Activated T-helper 1 cell treated with anti-CD3 and anti-CD28 coated beads, Interleukin-2, amount 50 U/mL, for 16 hours (primary cell): ENCODE measurements around the gene ATG10.
"Not testable (repeated sequence)": the region's sequence is repeated elsewhere in the genome, so short reads cannot be mapped to it uniquely, and the experiment has no call there.

ENCODE experiments used
- DNase-seq, 2 donors: peaks; one replicate each; pipeline ENCODE4 v3.0.0-alpha.2; 2020; ENCODE audit warnings: low read depth in 1 of 2, low spot score in 1 of 2

The ATG10 gene

DNA sequence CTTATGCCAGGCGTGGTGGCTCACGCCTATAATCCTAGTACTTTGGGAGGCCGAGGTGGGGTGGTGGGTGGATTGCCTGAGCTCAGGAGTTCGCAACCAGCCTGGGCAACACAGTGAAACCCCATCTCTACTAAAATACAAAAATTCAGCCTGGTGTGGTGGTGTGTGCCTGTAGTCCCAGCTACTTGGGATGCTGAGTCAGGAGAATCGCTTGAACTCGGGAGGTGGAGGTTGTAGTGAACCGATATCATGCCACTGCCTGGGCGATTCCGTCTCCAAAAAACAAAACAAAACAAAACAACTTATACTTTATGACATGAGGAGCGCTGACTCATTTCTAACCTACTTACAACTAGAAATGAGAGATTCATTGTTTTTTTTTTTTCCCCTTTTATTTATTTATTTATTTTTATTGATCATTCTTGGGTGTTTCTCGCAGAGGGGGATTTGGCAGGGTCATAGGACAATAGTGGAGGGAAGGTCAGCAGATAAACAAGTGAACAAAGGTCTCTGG is 10.4 kb downstream of the ATG10 start:
- not testable (repeated sequence) for DNase-seq

DNA sequence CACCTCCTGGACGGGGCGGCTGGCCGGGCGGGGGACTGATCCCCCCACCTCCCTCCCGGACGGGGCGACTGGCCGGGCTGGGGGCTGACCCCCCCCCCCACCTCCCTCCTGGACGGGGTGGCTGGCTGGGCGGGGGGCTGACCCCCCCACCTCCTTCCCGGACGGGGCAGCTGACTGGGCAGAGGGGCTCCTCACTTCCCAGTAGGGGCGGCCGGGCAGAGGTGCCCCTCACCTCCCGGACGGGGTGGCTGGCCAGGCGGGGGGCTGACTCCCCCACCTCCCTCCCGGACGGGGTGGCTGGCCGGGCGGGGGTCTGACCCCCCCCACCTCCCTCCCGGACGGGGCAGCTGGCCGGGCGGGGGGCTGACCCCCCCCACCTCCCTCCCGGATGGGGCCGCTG is 11.3 kb downstream of the ATG10 start:
- DNase-seq, result not testable (repeated sequence)

DNA sequence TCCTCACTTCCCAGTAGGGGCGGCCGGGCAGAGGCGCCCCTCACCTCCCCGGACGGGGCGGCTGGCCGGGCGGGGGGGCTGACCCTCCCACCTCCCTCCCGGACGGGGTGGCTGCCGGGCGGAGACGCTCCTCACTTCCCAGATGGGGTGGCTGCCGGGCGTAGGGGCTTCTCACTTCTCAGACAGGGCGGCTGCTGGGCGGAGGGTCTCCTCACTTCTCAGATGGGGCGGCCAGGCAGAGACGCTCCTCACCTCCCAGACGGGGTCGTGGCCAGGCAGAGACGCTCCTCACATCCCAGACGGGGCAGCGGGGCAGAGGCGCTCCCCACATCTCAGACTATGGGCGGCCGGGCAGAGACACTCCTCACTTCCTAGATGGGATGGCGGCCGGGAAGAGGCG is 11.7 kb downstream of the ATG10 start:
- not testable (repeated sequence) for DNase-seq

DNA sequence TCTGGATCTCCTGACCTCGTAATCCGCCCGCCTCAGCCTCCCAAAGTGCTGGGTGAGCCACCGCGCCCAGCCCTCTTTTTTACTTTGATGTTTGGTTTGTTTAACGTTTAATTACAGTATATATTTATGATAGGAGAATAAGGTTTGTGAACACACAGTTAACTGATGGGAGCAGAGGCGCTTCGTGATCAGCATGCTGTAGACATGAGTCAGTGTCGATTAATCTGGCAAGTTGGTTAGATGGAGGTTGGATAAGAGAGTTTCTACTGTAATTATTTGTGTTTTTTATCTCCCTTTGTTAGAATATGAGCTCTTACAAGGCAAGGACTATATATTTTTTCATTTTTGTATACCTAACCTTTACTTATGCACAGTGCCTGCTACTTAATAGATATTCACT is 14.3 kb downstream of the ATG10 start:
- DNase-seq, result no peak

GRCh38 chr5:81989204-81989603 is 17.4 kb downstream of the ATG10 start:
- no peak for DNase-seq

GRCh38 chr5:81994679-81995078 is 22.9 kb downstream of the ATG10 start:
- DNase-seq, result no peak

DNA sequence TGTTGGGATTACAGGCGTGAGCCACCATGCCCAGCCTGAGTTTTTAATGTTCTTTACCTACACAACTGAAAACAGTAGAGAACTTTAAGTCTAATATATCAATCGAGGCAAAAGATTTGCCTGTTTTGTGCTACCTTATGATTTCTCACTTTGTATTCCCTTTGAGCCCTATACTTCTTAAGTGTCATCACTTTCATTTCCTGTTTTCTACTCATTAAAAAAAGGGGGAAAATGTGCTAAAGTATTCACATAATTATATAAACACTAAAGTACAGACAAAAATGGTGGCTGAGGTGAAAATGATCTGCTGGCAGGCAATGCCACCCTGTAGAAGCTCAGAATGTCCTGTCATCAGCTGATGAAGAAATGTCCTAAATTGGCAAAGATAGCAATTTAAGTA is 23.6 kb downstream of the ATG10 start:
- no peak for DNase-seq

DNA sequence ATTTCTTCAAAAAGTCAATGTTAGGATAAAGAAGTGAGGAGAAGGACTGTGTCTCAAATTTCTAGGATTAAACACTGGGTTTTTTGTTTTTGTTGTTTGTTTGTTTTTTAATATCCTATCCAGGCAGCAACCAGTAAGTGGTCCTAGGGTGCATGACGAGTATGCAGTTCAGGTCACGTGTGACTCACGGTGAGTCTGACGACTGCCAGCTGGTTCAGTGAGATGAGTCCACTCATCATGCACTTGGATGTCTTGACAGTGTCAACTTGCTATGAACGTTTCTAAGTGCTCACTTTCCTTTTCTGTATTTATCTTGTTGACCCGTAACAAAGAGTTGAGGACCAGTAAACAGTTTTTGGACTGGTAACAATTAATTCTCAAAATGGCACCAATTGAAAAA is 32.7 kb downstream of the ATG10 start:
- no peak for DNase-seq

DNA sequence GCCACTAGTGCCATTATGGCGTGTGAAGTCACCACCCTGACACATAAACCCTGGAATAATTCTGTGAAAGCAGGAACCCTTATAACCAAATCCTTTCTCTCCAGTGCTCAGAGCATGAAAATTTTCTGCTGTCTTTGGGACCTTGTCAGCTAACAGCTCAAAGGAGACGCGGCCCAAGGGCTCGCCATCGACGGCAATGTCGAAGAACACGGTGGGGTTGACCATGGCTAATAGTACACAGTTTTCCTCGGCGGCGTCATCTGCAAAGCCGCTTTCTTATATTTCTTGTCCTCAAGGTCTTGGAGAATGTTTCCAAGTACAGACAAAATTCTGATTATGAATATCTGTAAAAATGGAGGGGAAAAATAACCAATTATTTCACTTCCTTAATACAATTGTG is 38.0 kb downstream of the ATG10 start:
- not testable (repeated sequence) for DNase-seq

DNA sequence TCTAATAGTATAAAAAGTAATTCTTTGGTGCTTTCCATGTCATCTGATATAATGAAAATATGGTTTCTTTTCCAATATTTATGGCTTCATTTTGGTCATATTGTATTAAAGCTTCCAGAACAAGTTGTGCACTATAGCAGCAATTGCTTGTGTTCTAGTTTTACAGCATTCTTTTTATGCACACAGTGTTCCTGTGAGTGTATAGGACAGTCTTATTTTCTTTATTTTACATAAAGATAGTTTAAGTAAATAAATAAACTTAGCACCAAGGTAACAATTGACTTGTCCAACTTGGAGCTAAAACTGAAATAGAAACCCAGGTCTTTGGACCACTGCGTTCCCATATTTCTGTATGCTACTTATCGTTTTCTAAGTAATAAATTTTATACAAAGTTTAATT is 38.9 kb downstream of the ATG10 start:
- no peak for DNase-seq

- no peak for DNase-seq
These were observed 39.9 kb downstream of the ATG10 start for GRCh38 chr5:82011761-82012160.

DNA sequence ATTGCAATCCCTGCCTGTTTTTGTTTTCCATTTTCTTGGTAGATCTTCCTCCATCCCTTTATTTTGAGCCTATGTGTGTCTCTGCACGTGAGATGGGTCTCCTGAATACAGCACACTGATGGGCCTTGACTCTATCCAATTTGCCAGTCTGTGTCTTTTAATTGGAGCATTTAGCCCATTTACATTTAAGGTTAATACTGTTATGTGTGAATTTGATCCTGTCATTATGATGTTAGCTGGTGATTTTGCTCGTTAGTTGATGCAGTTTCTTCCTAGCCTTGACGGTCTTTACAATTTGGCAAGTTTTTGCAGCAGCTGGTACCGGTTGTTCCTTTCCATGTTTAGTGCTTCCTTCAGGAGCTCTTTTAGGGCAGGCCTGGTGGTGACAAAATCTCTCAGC is 42.8 kb downstream of the ATG10 start:
- not testable (repeated sequence) for DNase-seq

GRCh38 chr5:82018462-82018861 is 46.6 kb downstream of the ATG10 start:
- DNase-seq, result no peak

DNA sequence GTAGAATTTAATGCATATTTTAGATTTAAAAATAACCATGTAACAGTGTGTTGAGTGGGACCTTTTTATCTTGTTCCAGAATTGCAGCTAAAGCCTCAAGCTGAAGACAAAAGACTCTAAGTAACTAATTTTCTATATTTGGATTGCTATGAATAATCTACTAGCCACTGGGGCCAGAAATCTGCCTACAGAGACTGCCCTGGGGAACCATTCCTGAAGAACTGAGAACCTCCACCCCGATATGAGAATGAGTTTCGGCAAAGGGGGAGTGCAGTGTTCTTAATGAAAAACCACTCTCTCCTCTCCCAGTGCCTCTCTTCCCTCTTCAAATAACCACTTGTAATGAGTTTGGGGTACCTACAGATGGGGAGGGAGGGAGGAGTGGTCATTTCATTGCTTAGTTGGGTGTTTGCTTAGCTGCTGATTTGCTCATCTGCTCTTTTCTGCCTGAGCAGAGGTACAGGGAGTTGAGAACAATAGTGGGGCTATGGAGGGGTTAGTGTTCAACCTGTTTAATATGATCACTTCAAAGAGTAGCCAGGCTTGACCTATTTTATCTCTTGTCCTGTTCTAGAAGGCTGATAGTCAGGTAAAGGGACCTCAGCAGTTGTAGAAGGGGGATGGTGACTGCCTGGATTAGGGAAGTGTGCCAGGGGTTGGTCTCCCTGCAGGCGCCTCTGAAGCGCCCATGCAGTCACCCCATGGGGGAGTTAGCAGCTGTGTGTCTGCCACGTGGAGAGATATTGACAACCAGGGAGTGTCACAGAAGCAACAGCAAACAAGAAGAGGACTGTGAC is 47.7 kb downstream of the ATG10 start:
- no peak for DNase-seq

- no peak for DNase-seq
These were observed 50.7 kb downstream of the ATG10 start for GRCh38 chr5:82022499-82022898.

DNA sequence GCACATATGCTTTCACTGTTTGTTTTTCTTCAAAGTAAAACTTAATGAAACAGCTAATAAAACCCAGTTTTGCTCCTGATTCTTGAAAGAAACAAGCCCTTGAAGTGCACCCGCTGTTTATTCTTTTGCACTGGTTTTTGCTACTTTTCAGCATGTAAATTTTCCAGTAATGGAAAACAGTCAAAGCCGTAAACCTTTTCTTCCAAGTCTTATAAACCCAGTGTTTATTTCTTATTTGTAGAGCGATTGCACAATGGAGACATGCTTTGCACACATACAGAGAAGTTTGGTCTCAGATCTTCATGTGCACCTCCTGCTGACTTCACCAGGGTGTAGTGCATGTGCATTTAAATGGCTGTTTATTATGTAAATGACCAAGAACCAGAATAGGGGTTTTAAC is 51.8 kb downstream of the ATG10 start:
- DNase-seq, result no peak

GRCh38 chr5:82031220-82032119 is 59.6 kb downstream of the ATG10 start:
- DNase-seq, result no peak

DNA sequence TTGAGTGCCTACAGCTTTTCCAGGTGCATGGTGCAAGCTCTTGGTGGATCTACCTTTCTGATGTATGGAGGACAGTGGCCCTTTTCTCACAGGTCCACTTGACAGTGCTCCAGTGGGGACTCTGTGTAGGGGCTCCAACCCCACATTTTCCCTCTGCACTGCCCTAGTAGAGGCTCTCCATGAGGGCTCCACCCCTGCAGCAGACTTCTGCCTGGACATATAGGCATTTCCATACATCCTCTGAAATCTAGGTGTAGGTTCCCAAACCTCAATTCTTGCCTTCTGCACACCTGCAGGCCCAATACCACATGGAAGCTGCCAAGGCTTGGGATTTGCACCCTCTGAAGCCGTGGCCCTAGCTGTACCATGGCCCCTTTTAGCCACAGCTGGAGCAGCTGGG is 71.1 kb downstream of the ATG10 start:
- not testable (repeated sequence) for DNase-seq

DNA sequence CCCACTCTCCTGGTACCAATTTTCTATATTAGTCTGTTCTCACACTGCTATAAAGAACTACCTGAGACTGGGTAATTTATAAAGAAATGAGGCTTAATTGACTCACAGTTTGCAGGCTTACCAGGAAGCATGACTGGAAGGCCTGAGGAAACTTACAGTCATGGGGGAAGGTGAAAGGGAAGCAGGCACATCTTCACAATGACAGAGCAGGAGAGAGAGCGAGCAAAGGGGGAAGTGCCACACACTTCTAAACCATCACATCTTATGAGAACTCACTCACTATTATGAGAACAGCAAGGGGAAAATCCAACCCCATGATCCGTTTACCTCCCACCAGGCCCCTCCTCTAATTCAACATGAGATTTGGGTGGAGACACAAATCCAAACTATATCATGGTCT is 72.2 kb downstream of the ATG10 start:
- DNase-seq, result no peak

GRCh38 chr5:82045554-82046275 is 73.9 kb downstream of the ATG10 start:
- no peak for DNase-seq

DNA sequence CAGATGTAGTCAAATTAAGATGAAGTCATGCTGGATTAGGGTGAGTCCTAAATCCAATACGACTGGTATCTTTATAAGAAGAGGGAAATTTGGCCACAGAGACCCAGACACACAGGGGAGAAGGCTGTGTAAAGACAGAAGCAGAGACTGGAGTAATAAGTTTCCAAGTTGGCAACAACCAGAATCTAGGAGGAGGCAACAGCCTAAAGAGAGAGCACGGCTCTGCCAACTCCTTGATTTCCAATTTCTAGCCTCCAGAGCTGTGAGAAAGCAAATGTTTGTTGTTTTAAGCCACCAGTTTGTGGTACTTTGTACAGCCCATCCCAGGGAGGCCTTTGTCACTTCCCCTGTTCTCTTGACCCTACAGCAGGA is 74.4 kb downstream of the ATG10 start:
- DNase-seq, result no peak
